K562 (cell line): ENCODE data around the gene RSPH9. TPM values are rescaled to one million over a fixed set of nuclear protein-coding genes. Genes with fewer than 3 reads are reported as not detected.

Experiments used
- ARID1B ChIP-seq: fragments of 450-650 bp; IDR thresholded peaks from 2 replicates; pipeline ENCODE4 v1.6.1; 2016; ENCODE audit warnings: antibody characterized with exemption, mild to moderate bottlenecking, inconsistent platforms
- ASH1L ChIP-seq: fragments of 450-650 bp; IDR thresholded peaks from 2 replicates; pipeline ENCODE4 v1.6.1; 2018; ENCODE audit warnings: borderline replicate concordance, mild to moderate bottlenecking, low read depth; ENCODE audit not compliant: partially characterized antibody
- CREB1 ChIP-seq, 2 experiments: sonication (generic) in 1 of 2; formaldehyde crosslinking in 1 of 2; IDR thresholded peaks; 2 replicates each; pipeline versions ENCODE4 v1.6.1 to v1.8.0; 2012 to 2022; ENCODE audit warnings: inconsistent platforms in 1 of 2, mild to moderate bottlenecking in 1 of 2, missing genetic modification reagents in 1 of 2, moderate library complexity in 1 of 2
- ETS2 ChIP-seq: IDR thresholded peaks from 2 replicates; pipeline ENCODE4 v1.6.1; 2016; ENCODE audit warnings: borderline replicate concordance, missing genetic modification characterization, mild to moderate bottlenecking, moderate library complexity, missing compliant biosample characterization; ENCODE audit not compliant: poor library complexity, severe bottlenecking
- HMGXB4 ChIP-seq: sonication (generic); formaldehyde crosslinking; IDR thresholded peaks from 2 replicates; pipeline ENCODE4 v1.8.1; 2023; ENCODE audit warnings: mild to moderate bottlenecking, missing genetic modification reagents
- PRMT5 ChIP-seq: sonication (generic); formaldehyde crosslinking; IDR thresholded peaks from 2 replicates; pipeline ENCODE4 v1.5.0; 2020; ENCODE audit warnings: missing genetic modification reagents
- PYGO2 ChIP-seq: fragments of 450-650 bp; IDR thresholded peaks from 2 replicates; pipeline ENCODE4 v1.6.1; 2016; ENCODE audit warnings: mild to moderate bottlenecking, missing genetic modification characterization, moderate library complexity, missing compliant biosample characterization
- SNRNP70 ChIP-seq: fragments of 200-400 bp; formaldehyde crosslinking; optimal IDR thresholded peaks from 2 replicates; pipeline ENCODE3; 2017; ENCODE audit warnings: low read depth, low read length
- SPI1 ChIP-seq: IDR thresholded peaks from 2 replicates; pipeline ENCODE4 v1.6.1; 2011; ENCODE audit warnings: low read depth, low read length, control low read depth, borderline replicate concordance
- TAF1 ChIP-seq: IDR thresholded peaks from 2 replicates; pipeline ENCODE4 v1.6.1; 2011; ENCODE audit warnings: mild to moderate bottlenecking, low read length, moderate library complexity; ENCODE audit not compliant: insufficient read depth, control insufficient read depth, severe bottlenecking; ENCODE audit errors: extremely low read depth
- TEAD4 ChIP-seq, 2 experiments: sonication (generic) in 1 of 2; formaldehyde crosslinking in 1 of 2; IDR thresholded peaks; 2 replicates each; pipeline versions ENCODE4 v1.6.1 to v1.8.0; 2012 to 2022; ENCODE audit warnings: borderline replicate concordance in 1 of 2, inconsistent platforms in 1 of 2, low read length in 1 of 2, mild to moderate bottlenecking in 1 of 2, missing genetic modification reagents in 1 of 2
- ZNF384 ChIP-seq: IDR thresholded peaks from 2 replicates; pipeline ENCODE4 v1.6.1; 2012; ENCODE audit warnings: low read depth, low read length, improper control_type of control experiment
- ZNF696 ChIP-seq: fragments of 250-450 bp; sonication (Bioruptor Pico); conservative IDR thresholded peaks from 2 replicates; pipeline ENCODE4 v1.4.0; 2020; ENCODE audit warnings: mild to moderate bottlenecking, moderate library complexity
- polyA plus RNA-seq, 8 experiments: library from polyadenylated mRNA; depleted of rRNA in 4 of 8; stranded (reverse) in 5 of 8; unstranded in 3 of 8; fragments of >200 nt; fragmentation: Nextera tagmentation in 2 of 8; fragmentation: Illumina TruSeq in 1 of 8; extraction: Ambion mirVana in 2 of 8; extraction: Trizol in 1 of 8; gene quantifications; 2 replicates each; pipeline versions ENCODE4 v1.2.1 to v1.2.3, GENCODE V29; 2011 to 2014; ENCODE audit warnings: inconsistent platforms in 1 of 8, missing spikeins in 1 of 8
- total RNA-seq, 7 experiments: library from RNA; depleted of rRNA in 6 of 7; stranded (reverse); fragments of >200 nt in 6 of 7; fragmentation: Illumina TruSeq in 2 of 7; extraction: Trizol in 2 of 7; gene quantifications; 2 replicates each; pipeline versions ENCODE4 v1.2.1 to v1.2.3, GENCODE V29; 2011 to 2021; ENCODE audit warnings: low replicate concordance in 1 of 7
- TF ChIP-seq, protein P1 (sequence below): sonication (generic); formaldehyde crosslinking; IDR thresholded peaks from 2 replicates; pipeline ENCODE4 v1.9.0; 2022; ENCODE audit warnings: mild to moderate bottlenecking, missing genetic modification reagents
- TF ChIP-seq, protein P2 (sequence below): sonication (generic); formaldehyde crosslinking; IDR thresholded peaks from 2 replicates; pipeline ENCODE4 v1.8.0; 2022; ENCODE audit warnings: mild to moderate bottlenecking, low read depth, missing genetic modification reagents
- TF ChIP-seq, protein P3 (sequence below): fragments of 250-450 bp; sonication (Bioruptor Pico); IDR thresholded peaks from 2 replicates; pipeline ENCODE4 v1.8.0; 2021; ENCODE audit warnings: moderate library complexity, mild to moderate bottlenecking, inconsistent platforms
- TF ChIP-seq, protein P4 (sequence below), 2 experiments: fragments of 250-450 bp in 1 of 2; fragments of 450-650 bp in 1 of 2; sonication (Bioruptor Pico) in 1 of 2; IDR thresholded peaks; 2 replicates each; pipeline versions ENCODE4 v1.6.1 to v1.8.0; 2016 to 2021; ENCODE audit warnings: mild to moderate bottlenecking in 2 of 2, moderate library complexity in 2 of 2, missing compliant biosample characterization in 1 of 2, missing genetic modification characterization in 1 of 2

Gene RSPH9
- total and polyA plus RNA-seq, 9 of the 15 experiments (the other 6 are each of a cell fraction or from before 2014, with no cell fraction given) = 0.05 to 0.60 (median 0.39) TPM; not detected in 6

DNA sequence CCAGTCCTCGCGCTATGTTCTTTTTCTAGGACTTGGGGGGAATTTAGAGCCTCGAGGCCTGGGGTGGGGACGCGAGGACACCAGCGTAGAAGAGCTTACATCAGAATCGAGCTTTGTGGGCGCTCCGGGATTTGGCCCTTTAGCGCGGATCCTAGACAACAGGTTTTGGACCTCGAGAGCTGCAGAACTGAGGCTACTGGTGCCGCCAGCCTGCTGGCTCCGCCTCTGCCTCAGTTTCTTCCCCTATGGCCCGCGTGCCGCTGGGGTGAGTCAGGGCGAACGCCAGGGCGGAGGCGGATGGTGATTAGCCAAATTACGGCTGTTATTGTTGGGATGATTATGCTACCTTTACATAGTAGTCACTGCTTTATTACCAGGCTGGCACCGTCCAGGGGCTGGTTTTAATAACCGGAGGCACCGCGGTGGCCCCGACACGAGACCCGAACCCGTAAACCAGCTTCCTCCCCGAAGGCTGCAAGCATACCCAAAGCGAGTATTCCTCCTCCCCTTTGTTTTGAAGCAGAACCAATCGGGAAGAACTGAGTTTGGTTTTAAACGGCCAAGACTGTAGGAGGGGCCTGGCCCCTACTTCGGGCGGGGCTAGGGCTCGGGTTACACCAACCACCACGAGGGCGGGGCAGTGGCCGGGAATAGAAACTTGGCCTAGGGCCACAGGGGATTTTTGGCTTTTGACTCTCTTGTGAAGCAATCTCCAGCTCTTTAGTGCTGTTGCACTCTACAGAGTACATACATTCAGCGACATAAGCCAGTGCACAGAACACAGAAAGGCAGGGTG is 15.1 kb upstream of the RSPH9 start (continued):
- TF ChIP-seq ASH1L = no peak
- TF ChIP-seq, protein P1, sequence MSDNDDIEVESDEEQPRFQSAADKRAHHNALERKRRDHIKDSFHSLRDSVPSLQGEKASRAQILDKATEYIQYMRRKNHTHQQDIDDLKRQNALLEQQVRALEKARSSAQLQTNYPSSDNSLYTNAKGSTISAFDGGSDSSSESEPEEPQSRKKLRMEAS (CRISPR knock-in tag) = 0 out of 2 replicates have a peak, but pooled peaks have one; percentile 25
- TF ChIP-seq TAF1 = peak; percentile 85
- no peak for TF ChIP-seq ZNF384
- TF ChIP-seq PYGO2 (tag) = peak; percentile 76; the same call in 1 of the 2 replicates
- TF ChIP-seq ETS2 (tag) = no peak
- no peak for TF ChIP-seq ZNF696 (CRISPR knock-in tag)
- TF ChIP-seq, protein P2, sequence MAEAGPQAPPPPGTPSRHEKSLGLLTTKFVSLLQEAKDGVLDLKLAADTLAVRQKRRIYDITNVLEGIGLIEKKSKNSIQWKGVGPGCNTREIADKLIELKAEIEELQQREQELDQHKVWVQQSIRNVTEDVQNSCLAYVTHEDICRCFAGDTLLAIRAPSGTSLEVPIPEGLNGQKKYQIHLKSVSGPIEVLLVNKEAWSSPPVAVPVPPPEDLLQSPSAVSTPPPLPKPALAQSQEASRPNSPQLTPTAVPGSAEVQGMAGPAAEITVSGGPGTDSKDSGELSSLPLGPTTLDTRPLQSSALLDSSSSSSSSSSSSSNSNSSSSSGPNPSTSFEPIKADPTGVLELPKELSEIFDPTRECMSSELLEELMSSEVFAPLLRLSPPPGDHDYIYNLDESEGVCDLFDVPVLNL = no peak
- TF ChIP-seq, protein P3, sequence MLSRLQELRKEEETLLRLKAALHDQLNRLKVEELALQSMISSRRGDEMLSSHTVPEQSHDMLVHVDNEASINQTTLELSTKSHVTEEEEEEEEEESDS (CRISPR knock-in tag) = no peak
- peak; percentile 61; the same call in 1 of the 2 replicates for TF ChIP-seq TEAD4 (IDR thresholded peaks at IDR 0.05; ENCODE audit: low read length)
- 0 out of 2 replicates have a peak, but pooled peaks have one; percentile 29 for TF ChIP-seq TEAD4 (CRISPR knock-in tag; IDR thresholded peaks at IDR 0.05; ENCODE audit: borderline replicate concordance)
- peak; percentile 74 for TF ChIP-seq ARID1B
- TF ChIP-seq HMGXB4 (CRISPR knock-in tag) = peak; percentile 95
- TF ChIP-seq, protein P4, sequence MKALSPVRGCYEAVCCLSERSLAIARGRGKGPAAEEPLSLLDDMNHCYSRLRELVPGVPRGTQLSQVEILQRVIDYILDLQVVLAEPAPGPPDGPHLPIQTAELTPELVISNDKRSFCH (CRISPR knock-in tag; IDR thresholded peaks at IDR 0.05) = no peak
- TF ChIP-seq, protein P4 (tag; IDR thresholded peaks at IDR 0.05) = peak; percentile 90; the same call in 1 of the 2 replicates
- 0 out of 2 replicates have a peak, but pooled peaks have one; percentile 60 for TF ChIP-seq PRMT5 (CRISPR knock-in tag)
- TF ChIP-seq SNRNP70 = peak; percentile 64
- TF ChIP-seq CREB1 (IDR thresholded peaks at IDR 0.05) = no peak
- 0 out of 2 replicates have a peak, but pooled peaks have one; percentile 9 for TF ChIP-seq CREB1 (CRISPR knock-in tag; IDR thresholded peaks at IDR 0.05)
- peak; percentile 71; the same call in 1 of the 2 replicates for TF ChIP-seq SPI1
